Keratinocyte (primary cell): ENCODE measurements around the gene CPT2. TPM values are rescaled to one million over a fixed set of nuclear protein-coding genes. Genes with fewer than 3 reads are reported as not detected.

ENCODE experiments used
- DNase-seq: peaks from one replicate; pipeline ENCODE4 v3.0.0-alpha.2; 2011; ENCODE audit warnings: low read depth, missing footprints, low spot score
- FAIRE-seq: peaks from 2 replicates; lab custom pipeline; 2011; peaks lifted over from hg19 to GRCh38; lab: Jason Lieb, UNC
- H2AFZ ChIP-seq: 2 replicates; pipeline ENCODE4 v1.6.0; 2012; ENCODE audit warnings: low read length, control low read depth, inconsistent platforms; ENCODE audit not compliant: control insufficient read depth
- H3K27ac ChIP-seq: 2 replicates; pipeline ENCODE4 v1.5.1; 2011; ENCODE audit warnings: low read length; ENCODE audit not compliant: control insufficient read depth, insufficient read depth
- H3K27me3 ChIP-seq: 3 replicates; pipeline ENCODE4 v1.6.0; 2011; ENCODE audit warnings: low read length; ENCODE audit not compliant: control insufficient read depth, insufficient read depth; ENCODE audit errors: extremely low read depth
- H3K36me3 ChIP-seq, 2 experiments: 2 replicates in 1 of 2; 3 replicates in 1 of 2; pipeline ENCODE4 v1.5.1; 2011; ENCODE audit warnings: low read length in 2 of 2, mild to moderate bottlenecking in 1 of 2; ENCODE audit not compliant: control insufficient read depth in 2 of 2, insufficient read depth in 2 of 2; ENCODE audit errors: extremely low read depth in 1 of 2
- H3K4me1 ChIP-seq: 3 replicates; pipeline ENCODE4 v1.5.1; 2011; ENCODE audit warnings: low read length; ENCODE audit not compliant: control insufficient read depth, insufficient read depth; ENCODE audit errors: extremely low read depth
- H3K4me2 ChIP-seq: 3 replicates; pipeline ENCODE4 v1.6.0; 2011; ENCODE audit warnings: low read depth, low read length; ENCODE audit not compliant: control insufficient read depth, insufficient read depth; ENCODE audit errors: extremely low read depth
- H3K4me3 ChIP-seq, 3 experiments: fragments of 200-600 bp in 1 of 3; sonication (generic) in 1 of 3; 2 replicates in 2 of 3; 3 replicates in 1 of 3; pipeline ENCODE4 v1.5.1; 2011 to 2016; ENCODE audit warnings: low read length in 3 of 3, mild to moderate bottlenecking in 3 of 3, control low read depth in 2 of 3, inconsistent platforms in 1 of 3, low read depth in 1 of 3, mixed read lengths in 1 of 3, mixed run types in 1 of 3, moderate library complexity in 1 of 3; ENCODE audit not compliant: control insufficient read depth in 2 of 3, insufficient read depth in 2 of 3; ENCODE audit errors: extremely low read depth in 1 of 3
- H3K79me2 ChIP-seq: 2 replicates; pipeline ENCODE4 v1.6.0; 2012; ENCODE audit warnings: low read length; ENCODE audit not compliant: control insufficient read depth, insufficient read depth
- H3K9ac ChIP-seq: 3 replicates; pipeline ENCODE4 v1.6.0; 2011; ENCODE audit warnings: low read length; ENCODE audit not compliant: control insufficient read depth, insufficient read depth; ENCODE audit errors: extremely low read depth
- H3K9me1 ChIP-seq: 3 replicates; pipeline ENCODE4 v1.6.0; 2011; ENCODE audit warnings: low read length; ENCODE audit not compliant: control insufficient read depth, insufficient read depth; ENCODE audit errors: extremely low read depth
- H3K9me3 ChIP-seq: 2 replicates; pipeline ENCODE4 v1.5.1; 2012; ENCODE audit warnings: low read depth, low read length; ENCODE audit not compliant: control insufficient read depth
- H4K20me1 ChIP-seq: 3 replicates; pipeline ENCODE4 v1.6.0; 2011; ENCODE audit warnings: low read length; ENCODE audit not compliant: control insufficient read depth, insufficient read depth; ENCODE audit errors: extremely low read depth
- EZH2 ChIP-seq: IDR thresholded peaks from one replicate; pipeline ENCODE4 v1.6.1; 2012; ENCODE audit warnings: inconsistent platforms, mild to moderate bottlenecking, low read length, moderate library complexity
- dilution Hi-C: fragments of 300-500 bp; cut with MboI; formaldehyde crosslinking; loops from one replicate; pipeline ENCODE4 v1.7.0; 2020; ENCODE audit warnings: low sequenced_read_pairs; ENCODE audit not compliant: extremely low pct_ligation_motif_present
- polyA plus RNA-seq, 5 experiments: library from polyadenylated mRNA; depleted of rRNA in 3 of 5; stranded (reverse) in 3 of 5; stranded (forward) in 1 of 5; unstranded in 1 of 5; fragments of >200 nt; gene quantifications; 1 replicate in 1 of 5; 2 replicates in 3 of 5; 3 replicates in 1 of 5; pipeline versions ENCODE4 v1.2.1 to v1.2.3, GENCODE V29; 2011 to 2012; ENCODE audit warnings: missing spikeins in 2 of 5, low read depth in 1 of 5, low replicate concordance in 1 of 5
- TF ChIP-seq, protein P1 (sequence below), 3 experiments: IDR thresholded peaks in 1 of 3; conservative IDR thresholded peaks in 1 of 3; optimal IDR thresholded peaks in 1 of 3; 2 replicates in 2 of 3; 3 replicates in 1 of 3; pipeline versions ENCODE3 to v1.5.1; 2011; ENCODE audit warnings: low read length in 3 of 3, mild to moderate bottlenecking in 3 of 3, moderate library complexity in 2 of 3, control low read depth in 1 of 3, inconsistent platforms in 1 of 3; ENCODE audit not compliant: insufficient read depth in 2 of 3; ENCODE audit errors: extremely low read depth in 1 of 3

Gene CPT2
- polyA plus RNA-seq, 1 donor (not counting 4 experiments of a cell fraction or from before 2014, with no cell fraction given) = 16.6 TPM

DNA sequence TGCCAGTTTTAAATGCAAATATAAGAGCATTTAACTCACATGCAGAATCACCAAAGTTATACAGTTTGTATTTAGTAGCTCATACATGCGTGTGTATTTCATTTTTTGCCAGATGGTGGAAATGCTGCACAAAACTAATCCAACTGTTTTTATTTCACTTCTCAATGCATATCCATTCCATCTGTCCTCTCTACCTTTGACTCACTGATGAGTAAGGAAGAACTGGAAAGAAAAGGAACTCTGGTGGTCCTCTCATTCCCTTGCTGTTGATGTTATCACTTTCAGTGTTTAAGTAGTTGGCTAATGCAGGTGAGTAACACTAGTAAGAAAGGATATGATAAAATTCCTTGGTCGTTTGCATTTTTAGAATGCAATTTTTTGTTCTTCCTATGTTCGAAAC, 48.5 kb upstream of the CPT2 start:
- Histone ChIP-seq H3K36me3 (no peaks in the 10 kb centered on the region), H3K79me2 (no peaks in the 10 kb centered on the region), H3K4me1 (peaks cover 9% of the 10 kb centered on the region), H3K9ac (no peak overlapping the region), H3K27me3 (no peaks in the 10 kb centered on the region), H2AFZ (no peak overlapping the region), H4K20me1 (no peaks in the 10 kb centered on the region), H3K9me1 (no peaks in the 10 kb centered on the region), H3K9me3 (no peaks in the 10 kb centered on the region), H3K27ac (no peak overlapping the region), H3K4me3 (no peak overlapping the region), H3K4me2 (no peak overlapping the region)
- FAIRE-seq (no peak), DNase-seq (no peak)
- dilution Hi-C loops = no loop called here
- no peak for TF ChIP-seq EZH2
- TF ChIP-seq, protein P1, sequence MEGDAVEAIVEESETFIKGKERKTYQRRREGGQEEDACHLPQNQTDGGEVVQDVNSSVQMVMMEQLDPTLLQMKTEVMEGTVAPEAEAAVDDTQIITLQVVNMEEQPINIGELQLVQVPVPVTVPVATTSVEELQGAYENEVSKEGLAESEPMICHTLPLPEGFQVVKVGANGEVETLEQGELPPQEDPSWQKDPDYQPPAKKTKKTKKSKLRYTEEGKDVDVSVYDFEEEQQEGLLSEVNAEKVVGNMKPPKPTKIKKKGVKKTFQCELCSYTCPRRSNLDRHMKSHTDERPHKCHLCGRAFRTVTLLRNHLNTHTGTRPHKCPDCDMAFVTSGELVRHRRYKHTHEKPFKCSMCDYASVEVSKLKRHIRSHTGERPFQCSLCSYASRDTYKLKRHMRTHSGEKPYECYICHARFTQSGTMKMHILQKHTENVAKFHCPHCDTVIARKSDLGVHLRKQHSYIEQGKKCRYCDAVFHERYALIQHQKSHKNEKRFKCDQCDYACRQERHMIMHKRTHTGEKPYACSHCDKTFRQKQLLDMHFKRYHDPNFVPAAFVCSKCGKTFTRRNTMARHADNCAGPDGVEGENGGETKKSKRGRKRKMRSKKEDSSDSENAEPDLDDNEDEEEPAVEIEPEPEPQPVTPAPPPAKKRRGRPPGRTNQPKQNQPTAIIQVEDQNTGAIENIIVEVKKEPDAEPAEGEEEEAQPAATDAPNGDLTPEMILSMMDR (optimal IDR thresholded peaks at IDR 0.05 in 1 of 3, IDR thresholded peaks at IDR 0.05 in 1 of 3, conservative IDR thresholded peaks at IDR 0.05 in 1 of 3; ENCODE audit: extremely low read depth in 1 of 3, insufficient read depth in 2 of 3, low read length in 3 of 3) = no peak

DNA sequence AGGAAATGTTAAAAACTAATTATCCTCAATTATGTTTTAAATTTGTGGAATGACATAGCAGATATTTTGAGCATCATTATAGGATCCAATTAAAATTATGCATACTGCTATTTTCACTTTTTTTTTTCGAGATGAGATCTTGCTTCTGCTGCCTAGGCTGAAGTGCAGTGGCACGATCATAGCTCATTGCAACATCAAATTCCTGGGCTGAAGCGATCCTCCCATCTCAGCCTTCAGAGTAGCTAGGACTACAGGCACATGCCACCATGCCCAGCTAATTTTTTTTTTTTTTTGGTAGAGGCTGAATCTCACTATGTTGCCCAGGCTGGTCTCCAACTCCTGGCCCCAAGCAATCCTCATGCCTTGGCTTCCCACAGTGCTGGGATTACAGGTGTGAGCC, 42.9 kb upstream of the CPT2 start:
- H3K9ac ChIP-seq = no peak overlapping the region
- H3K4me1 ChIP-seq = no peaks in the 10 kb centered on the region
- H3K36me3 ChIP-seq = no peaks in the 10 kb centered on the region
- no peaks in the 10 kb centered on the region for H4K20me1 ChIP-seq
- H3K27ac ChIP-seq = no peak overlapping the region
- H3K79me2 ChIP-seq = no peaks in the 10 kb centered on the region
- no peaks in the 10 kb centered on the region for H3K9me1 ChIP-seq
- H3K27me3 ChIP-seq = no peaks in the 10 kb centered on the region
- no peaks in the 10 kb centered on the region for H3K9me3 ChIP-seq
- no peak overlapping the region for H2AFZ ChIP-seq
- TF ChIP-seq EZH2 = no peak
- TF ChIP-seq, protein P1 (optimal IDR thresholded peaks at IDR 0.05 in 1 of 3, IDR thresholded peaks at IDR 0.05 in 1 of 3, conservative IDR thresholded peaks at IDR 0.05 in 1 of 3; ENCODE audit: extremely low read depth in 1 of 3, insufficient read depth in 2 of 3, low read length in 3 of 3) = no peak
- no peak overlapping the region for H3K4me3 ChIP-seq
- H3K4me2 ChIP-seq = no peak overlapping the region
- dilution Hi-C loops = no loop called here
- FAIRE-seq (no peak), DNase-seq (no peak)
